ENCODE results near the gene CCNA2.

DNA sequence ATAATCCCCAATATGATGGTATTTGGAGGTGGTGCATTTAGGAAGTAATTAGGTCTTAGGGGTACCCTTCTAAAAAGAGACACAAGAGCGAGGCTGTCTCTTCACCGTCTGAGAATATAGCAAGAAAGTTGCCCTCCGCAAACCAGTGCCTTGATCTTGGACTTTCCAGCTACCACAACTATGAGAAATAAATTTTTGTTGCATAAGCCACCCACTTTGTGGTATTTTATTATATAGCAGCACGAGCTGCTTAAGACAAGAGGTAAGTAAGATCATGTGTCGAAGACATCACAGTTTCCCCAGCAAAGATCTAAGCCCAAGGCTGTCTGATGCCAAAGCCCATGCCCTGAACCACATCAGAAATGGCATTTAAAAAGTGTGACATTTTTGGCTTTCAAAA is 32.2 kb downstream of the CCNA2 start:
- no peak for TF ChIP-seq EZH2 (IDR thresholded peaks at IDR 0.05; ENCODE audit: borderline replicate concordance, low read depth, low read length, poor library complexity, severe bottlenecking)
- TF ChIP-seq, protein P1, sequence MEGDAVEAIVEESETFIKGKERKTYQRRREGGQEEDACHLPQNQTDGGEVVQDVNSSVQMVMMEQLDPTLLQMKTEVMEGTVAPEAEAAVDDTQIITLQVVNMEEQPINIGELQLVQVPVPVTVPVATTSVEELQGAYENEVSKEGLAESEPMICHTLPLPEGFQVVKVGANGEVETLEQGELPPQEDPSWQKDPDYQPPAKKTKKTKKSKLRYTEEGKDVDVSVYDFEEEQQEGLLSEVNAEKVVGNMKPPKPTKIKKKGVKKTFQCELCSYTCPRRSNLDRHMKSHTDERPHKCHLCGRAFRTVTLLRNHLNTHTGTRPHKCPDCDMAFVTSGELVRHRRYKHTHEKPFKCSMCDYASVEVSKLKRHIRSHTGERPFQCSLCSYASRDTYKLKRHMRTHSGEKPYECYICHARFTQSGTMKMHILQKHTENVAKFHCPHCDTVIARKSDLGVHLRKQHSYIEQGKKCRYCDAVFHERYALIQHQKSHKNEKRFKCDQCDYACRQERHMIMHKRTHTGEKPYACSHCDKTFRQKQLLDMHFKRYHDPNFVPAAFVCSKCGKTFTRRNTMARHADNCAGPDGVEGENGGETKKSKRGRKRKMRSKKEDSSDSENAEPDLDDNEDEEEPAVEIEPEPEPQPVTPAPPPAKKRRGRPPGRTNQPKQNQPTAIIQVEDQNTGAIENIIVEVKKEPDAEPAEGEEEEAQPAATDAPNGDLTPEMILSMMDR (conservative IDR thresholded peaks at IDR 0.05; ENCODE audit: low read depth, low read length), result no peak

All from A673 (cell line).